ENCODE data around the gene AZU1.
"Not testable (repeated sequence)": the region's sequence is repeated elsewhere in the genome, so short reads cannot be mapped to it uniquely, and the experiment has no call there.

DNA sequence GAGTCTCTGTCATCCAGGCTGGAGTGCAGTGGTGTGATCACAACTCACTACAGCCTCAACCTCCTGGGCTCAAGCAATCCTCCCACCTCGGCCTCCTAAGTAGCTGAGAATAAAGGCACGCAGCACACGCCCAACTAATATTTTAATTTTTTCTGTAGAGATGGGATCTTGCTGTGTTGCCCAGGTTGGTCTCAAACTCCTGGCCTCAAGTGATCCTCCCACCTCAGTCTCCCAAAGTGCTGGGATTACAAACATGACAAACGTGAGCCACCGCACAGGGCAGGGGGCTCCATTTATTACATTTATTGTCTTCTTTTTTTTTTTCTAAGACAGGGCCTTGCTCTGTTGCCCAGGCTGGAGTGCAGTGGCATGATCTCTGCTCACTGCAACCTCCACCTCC, 7.4 kb upstream of the AZU1 start:
- TF ChIP-seq, protein P1, sequence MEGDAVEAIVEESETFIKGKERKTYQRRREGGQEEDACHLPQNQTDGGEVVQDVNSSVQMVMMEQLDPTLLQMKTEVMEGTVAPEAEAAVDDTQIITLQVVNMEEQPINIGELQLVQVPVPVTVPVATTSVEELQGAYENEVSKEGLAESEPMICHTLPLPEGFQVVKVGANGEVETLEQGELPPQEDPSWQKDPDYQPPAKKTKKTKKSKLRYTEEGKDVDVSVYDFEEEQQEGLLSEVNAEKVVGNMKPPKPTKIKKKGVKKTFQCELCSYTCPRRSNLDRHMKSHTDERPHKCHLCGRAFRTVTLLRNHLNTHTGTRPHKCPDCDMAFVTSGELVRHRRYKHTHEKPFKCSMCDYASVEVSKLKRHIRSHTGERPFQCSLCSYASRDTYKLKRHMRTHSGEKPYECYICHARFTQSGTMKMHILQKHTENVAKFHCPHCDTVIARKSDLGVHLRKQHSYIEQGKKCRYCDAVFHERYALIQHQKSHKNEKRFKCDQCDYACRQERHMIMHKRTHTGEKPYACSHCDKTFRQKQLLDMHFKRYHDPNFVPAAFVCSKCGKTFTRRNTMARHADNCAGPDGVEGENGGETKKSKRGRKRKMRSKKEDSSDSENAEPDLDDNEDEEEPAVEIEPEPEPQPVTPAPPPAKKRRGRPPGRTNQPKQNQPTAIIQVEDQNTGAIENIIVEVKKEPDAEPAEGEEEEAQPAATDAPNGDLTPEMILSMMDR (IDR thresholded peaks at IDR 0.05; ENCODE audit: borderline replicate concordance, extremely low read depth, low read length, poor library complexity, severe bottlenecking): not testable (repeated sequence)
- TF ChIP-seq EZH2 (IDR thresholded peaks at IDR 0.05; ENCODE audit: borderline replicate concordance, low read depth, low read length, severe bottlenecking): not testable (repeated sequence)

All from DND-41 (cell line).